ENCODE results near the gene SOBP.

- TF ChIP-seq POLR2A (IDR thresholded peaks at IDR 0.05): no peak
- no peak for TF ChIP-seq CTCF (IDR thresholded peaks at IDR 0.05)
- no peak for TF ChIP-seq EP300 (IDR thresholded peaks at IDR 0.05)
Measured at GRCh38 chr6:107567643-107568042, 77.7 kb downstream of the SOBP start.

Data from tibial nerve (tissue), 4 donors.